Daoy (cell line): Measurements from ENCODE around the gene MBD3L4. TPM values are rescaled to one million over a fixed set of nuclear protein-coding genes. Genes with fewer than 3 reads are reported as not detected.
A peak's percentile ranks its signal among the peaks of the same experiment; 100 is the strongest.
"Not testable (repeated sequence)": the region's sequence is repeated elsewhere in the genome, so short reads cannot be mapped to it uniquely, and the experiment has no call there.

Source experiments
- DNase-seq: peaks from one replicate; pipeline ENCODE4 v3.0.0-alpha.2; 2015; ENCODE audit warnings: low read depth
- total RNA-seq: library from RNA; depleted of rRNA; stranded (reverse); fragments of >200 nt; shearing (Covaris generic); gene quantifications from 2 replicates; pipeline ENCODE4 v1.2.3, GENCODE V29; 2014

Gene MBD3L4
- total RNA-seq, 1 experiment from 2014 or later = not detected

GRCh38 chr19:7049021-7049420 is 9.0 kb upstream of the MBD3L4 start, which contains the start of gene MBD3L2:
Gene MBD3L2 (plus strand): TSS chr19:7049321. CDS start chr19:7049374, 53 bp downstream.
- not testable (repeated sequence) for DNase-seq

GRCh38 chr19:7041563-7041962 is 1.6 kb upstream of the MBD3L4 start:
- not testable (repeated sequence) for DNase-seq

DNA sequence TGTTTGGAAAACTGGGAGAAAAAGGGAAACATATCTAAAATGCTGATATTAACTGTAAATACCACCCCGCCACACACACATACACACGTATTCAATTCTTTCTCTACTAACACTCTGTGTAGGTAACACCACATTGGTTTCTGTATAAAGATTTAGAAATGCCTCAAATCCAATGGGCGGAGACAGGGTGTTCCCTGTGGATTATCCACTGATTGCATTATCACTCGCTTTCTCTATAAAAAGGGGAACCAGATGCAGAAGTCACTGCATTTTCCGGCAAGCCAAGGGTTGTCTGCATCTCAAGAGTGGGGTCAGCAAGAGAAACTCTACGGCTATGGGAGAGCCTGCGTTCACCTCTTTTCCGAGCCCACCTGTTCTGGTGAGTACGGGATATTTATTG is 9.7 kb downstream of the MBD3L4 start, which contains the start of gene MBD3L5:
Gene MBD3L5 (plus strand): TSS at position 301 of the 400 bp plus-strand sequence. CDS start 34 bp downstream, at position 335.
- DNase-seq = not testable (repeated sequence)

- not testable (repeated sequence) for DNase-seq
Measured at GRCh38 chr19:7028790-7029189, 11.2 kb downstream of the MBD3L4 start.

- not testable (repeated sequence) for DNase-seq
Measured at GRCh38 chr19:7021331-7021730, 18.6 kb downstream of the MBD3L4 start, which contains the start of gene MBD3L2B. Gene MBD3L2B (minus strand): TSS chr19:7021431. CDS start chr19:7021397, 34 bp downstream.

GRCh38 chr19:7018828-7019227 is 21.2 kb downstream of the MBD3L4 start:
- no peak for DNase-seq

DNA sequence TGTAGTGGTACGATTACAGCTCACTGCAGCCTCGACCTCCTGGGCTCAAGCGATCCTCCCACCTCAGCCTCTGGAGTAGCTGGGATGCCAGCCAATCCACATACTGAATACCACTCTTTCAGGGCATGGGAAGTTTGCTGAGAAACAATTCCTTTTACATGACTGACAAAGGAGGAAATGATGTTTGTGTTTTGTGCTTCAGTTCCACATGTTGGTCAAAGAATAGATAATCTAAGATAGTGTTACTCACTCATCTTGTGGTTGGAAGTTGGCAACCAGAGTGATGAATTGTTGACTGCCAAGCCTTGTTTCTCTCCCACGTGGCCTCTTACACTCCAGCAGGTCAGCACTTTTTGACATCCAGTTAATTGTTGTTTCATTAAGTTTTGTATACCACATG is 26.3 kb downstream of the MBD3L4 start:
- DNase-seq = peak; percentile 93

- no peak for DNase-seq
Measured at GRCh38 chr19:7010722-7011593, 29.0 kb downstream of the MBD3L4 start.

DNA sequence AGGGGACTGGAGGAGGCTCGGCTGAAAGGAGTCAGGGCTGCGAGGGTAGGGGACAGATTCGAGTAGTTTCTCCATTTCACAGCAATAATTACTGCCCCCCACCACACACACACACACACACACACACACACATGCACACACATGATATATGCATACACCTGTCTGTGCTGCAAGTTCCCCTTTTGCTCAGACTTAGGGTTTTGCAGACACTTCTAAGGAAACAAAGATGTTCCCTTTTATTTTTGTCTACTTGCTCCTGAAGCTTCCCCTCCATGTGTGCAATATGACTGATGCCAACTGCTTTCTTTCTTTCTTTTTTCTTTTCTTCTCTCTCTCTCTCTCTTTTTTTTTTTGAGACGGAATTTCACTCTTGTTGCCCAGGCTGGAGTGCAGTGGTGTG is 32.1 kb downstream of the MBD3L4 start:
- no peak for DNase-seq

DNA sequence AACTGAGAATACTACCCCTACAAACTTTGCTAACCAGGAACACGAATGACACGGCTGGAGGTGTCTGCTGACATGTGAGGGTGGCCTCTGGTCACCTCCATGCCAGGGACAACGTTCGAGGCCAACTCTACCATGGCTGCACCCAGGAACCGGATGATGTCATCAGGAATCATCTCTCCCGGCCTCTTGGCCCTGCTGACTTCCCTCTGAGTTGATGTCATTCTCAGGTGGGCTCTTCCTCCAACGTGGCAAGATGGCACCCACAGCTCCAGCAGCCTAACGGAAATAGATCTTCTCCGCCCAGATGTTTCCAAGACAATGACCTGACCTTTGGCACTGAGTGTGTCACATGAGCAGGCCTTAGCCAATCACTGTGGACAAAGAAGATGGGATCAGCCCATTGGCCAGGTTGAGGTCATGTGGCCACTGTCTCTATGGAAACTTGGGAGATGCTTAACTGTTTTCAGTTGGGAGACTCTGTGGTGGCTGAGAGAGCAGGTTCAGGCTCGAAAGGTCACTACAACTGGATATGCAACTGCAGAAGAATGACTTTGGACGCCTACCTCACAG is 33.8 kb downstream of the MBD3L4 start:
- no peak for DNase-seq

DNA sequence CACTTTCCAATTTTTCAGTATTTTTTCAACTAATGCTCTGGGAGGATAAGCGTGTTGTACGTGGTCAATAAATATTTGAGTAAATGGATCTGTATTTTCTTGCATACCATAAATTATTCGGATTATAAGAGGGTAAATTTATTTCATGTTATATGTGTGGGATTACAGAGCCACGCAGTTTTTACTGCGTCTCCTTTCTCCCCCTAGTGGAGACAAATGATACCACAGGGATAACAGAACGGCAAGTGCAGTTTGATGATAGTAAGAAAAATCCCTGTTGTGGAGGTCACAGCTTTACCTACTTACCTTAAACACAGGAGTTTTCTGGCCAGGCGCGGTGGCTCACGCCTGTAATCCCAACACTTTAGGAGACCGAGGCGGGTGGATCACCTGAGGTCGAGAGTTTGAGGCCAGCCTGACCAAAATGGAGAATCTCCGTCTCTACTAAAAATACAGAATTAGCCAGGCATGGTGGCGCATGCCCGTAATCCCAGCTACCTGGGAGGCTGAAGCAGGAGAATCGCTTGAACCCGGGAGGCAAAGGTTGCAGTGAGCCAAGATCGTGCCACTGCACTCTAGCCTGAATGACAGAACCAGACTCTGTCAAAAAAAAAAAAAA is 35.6 kb downstream of the MBD3L4 start:
- peak; percentile 47 for DNase-seq

- DNase-seq = no peak
Measured at GRCh38 chr19:7000816-7001215, 39.2 kb downstream of the MBD3L4 start.

DNA sequence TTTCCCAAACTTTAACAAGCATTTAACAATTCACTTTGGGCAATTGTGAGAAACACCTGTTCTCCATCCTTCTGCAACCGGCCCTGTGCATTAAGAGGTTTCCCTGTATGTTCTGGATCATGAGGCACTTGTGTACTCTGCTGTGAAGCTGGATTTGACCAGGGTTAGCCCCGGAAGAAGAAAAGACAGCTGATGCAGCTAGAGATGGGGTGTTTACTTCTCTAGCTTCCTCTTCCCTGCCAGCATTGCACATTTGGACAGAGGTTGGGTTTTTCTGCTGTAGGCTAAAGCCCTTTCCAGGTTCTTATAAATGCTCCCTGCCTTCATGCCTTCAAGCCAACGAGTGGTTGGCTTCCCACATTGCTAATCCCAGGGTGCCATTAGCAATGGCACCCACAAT is 39.6 kb downstream of the MBD3L4 start:
- no peak for DNase-seq

DNA sequence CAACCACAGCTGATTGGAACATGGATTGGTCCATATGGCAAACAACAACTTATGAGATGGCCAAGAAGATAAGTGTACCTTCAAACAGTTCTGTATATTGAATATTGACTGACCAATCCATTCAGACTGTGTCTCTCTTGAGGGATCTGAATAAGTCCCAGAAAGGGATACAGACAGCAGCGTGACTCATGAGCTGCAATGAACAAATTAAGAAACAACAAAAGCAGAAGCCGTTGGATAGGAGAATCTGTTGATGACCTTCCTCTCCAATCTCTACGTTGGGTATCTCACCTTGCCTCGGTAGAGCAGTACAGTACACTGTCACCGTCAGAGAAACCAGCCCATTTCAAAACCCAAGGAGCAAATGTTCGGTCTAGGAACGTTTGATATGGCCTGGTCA is 40.0 kb downstream of the MBD3L4 start:
- no peak for DNase-seq

- peak; percentile 70 for DNase-seq
Measured at GRCh38 chr19:6997679-6998445, 42.1 kb downstream of the MBD3L4 start.

GRCh38 chr19:6996810-6997209 is 43.2 kb downstream of the MBD3L4 start:
- DNase-seq = no peak

DNA sequence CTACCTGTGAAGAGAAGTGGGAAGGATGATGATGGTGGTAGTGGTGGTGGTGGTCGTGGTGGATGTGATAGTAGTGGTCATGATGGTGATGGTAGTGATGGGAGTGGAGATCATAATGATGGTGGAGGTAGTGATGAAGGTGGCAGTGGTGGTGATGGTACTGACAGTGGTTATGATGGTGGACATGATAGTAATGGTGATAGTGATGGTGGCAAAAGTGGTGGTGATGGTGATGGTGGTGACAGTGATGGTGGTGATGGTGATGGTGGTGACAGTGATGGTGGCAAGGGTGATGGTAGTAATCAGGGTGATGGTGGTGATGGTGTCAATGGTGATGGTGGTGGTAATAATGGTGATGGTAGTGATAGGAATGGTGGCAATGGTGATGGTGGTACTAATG is 44.9 kb downstream of the MBD3L4 start:
- DNase-seq = no peak

DNA sequence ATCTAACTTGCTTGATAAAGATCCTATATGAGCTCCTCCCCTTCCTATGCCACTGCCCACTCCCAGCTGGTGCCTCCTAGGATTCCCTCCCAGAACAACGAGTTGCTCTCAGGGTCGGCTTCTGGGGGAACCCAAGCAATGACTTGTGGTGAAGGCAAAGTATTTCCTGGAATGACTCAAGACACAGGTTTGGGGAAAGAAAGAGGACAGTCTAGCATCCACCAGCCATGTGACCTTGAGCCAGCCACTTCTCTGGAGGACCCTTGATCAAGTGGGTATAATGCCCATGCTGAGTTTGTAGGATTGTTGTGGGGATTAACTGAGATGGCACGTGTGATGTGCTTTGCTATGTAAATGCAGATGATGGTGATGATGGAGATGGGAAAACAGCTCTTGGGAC is 51.7 kb downstream of the MBD3L4 start:
- DNase-seq = no peak

GRCh38 chr19:6987850-6988249 is 52.1 kb downstream of the MBD3L4 start:
- no peak for DNase-seq
